ENCODE measurements around the gene PARVB. TPM values are rescaled to one million over a fixed set of nuclear protein-coding genes. Genes with fewer than 3 reads are reported as not detected.

PARVB gene
- total and polyA plus RNA-seq, 8 donors, result 3.8 to 27.3 (median 10.4) TPM

DNA sequence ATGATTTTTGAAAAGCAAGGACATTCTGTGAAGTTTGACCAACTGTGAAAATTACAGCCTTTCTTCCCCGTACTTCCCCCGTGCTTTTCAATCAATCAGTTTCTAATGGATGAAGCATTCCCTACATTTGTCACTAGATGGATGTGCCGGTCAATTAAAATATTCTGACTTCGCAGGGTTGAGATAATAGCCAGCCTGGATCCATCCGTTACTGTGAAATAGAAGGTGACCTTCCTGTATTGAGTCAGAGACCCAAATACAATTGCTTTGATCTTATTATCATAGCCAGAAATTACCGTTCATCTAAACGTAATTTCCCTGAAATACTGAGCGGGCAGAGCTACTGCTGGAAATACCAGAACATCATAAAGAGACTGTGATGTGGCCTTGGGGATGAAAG, 21.1 kb upstream of the PARVB start:
- 81 to 90% methylated on average over 8 of the region's 8 CpGs for WGBS, 2 donors
- H3K36me3 ChIP-seq, result peaks cover 0 to 6% (median 0%) of the 10 kb centered on the region in 3 donors
- no peaks in the 10 kb centered on the region for H3K9me3 ChIP-seq
- no peaks in the 10 kb centered on the region for H3K27me3 ChIP-seq
- intact Hi-C loops (cut with DNase I), result no loop called here
- H3K27ac ChIP-seq, result no peak overlapping the region
- no peak for DNase-seq
- FAIRE-seq, result no peak
- no peak for ATAC-seq
- TF ChIP-seq, protein P1, sequence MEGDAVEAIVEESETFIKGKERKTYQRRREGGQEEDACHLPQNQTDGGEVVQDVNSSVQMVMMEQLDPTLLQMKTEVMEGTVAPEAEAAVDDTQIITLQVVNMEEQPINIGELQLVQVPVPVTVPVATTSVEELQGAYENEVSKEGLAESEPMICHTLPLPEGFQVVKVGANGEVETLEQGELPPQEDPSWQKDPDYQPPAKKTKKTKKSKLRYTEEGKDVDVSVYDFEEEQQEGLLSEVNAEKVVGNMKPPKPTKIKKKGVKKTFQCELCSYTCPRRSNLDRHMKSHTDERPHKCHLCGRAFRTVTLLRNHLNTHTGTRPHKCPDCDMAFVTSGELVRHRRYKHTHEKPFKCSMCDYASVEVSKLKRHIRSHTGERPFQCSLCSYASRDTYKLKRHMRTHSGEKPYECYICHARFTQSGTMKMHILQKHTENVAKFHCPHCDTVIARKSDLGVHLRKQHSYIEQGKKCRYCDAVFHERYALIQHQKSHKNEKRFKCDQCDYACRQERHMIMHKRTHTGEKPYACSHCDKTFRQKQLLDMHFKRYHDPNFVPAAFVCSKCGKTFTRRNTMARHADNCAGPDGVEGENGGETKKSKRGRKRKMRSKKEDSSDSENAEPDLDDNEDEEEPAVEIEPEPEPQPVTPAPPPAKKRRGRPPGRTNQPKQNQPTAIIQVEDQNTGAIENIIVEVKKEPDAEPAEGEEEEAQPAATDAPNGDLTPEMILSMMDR (IDR thresholded peaks at IDR 0.05), result no peak
- no peak overlapping the region for H3K4me3 ChIP-seq
- no peaks in the 10 kb centered on the region for H3K4me1 ChIP-seq

- no peak overlapping the region for H3K4me3 ChIP-seq
- no peak overlapping the region for H3K27ac ChIP-seq
- H3K27me3 ChIP-seq, result no peaks in the 10 kb centered on the region
- no peaks in the 10 kb centered on the region for H3K4me1 ChIP-seq
- no peak for FAIRE-seq
- H3K36me3 ChIP-seq, result peaks cover 0 to 5% (median 0%) of the 10 kb centered on the region in 3 donors
- TF ChIP-seq, protein P1 (IDR thresholded peaks at IDR 0.05), result no peak
- no peak for DNase-seq
- 84 to 93% methylated on average over 7 of the region's 7 CpGs for WGBS, 2 donors
- H3K9me3 ChIP-seq, result no peaks in the 10 kb centered on the region
- intact Hi-C loops (cut with DNase I), result no loop called here
- ATAC-seq, result no peak
These were observed 20.5 kb upstream of the PARVB start for GRCh38 chr22:44003405-44004103.

DNA sequence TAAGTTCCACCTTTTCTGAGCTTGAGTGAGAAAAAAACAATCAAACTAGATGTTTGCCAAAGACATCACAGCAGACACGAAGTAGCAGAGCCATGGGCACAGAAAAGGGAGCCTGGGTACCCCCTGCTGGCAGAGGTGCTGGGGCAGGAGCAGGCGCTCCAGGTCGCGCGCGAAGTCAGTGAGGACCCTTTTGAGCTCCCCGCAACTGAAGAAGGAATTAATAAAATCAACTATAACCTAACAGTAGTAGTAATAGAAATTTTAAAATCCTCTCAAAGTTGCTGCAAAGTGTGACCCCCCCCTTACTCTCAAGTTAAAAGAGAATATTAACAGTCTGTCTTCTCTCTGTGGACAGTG, 20.0 kb upstream of the PARVB start:
- intact Hi-C loops (cut with DNase I), result no loop called here
- Histone ChIP-seq H3K36me3 (no peaks in the 10 kb centered on the region), H3K27me3 (no peaks in the 10 kb centered on the region), H3K27ac (no peak overlapping the region), H3K4me3 (no peak overlapping the region), H3K4me1 (no peaks in the 10 kb centered on the region), H3K9me3 (no peaks in the 10 kb centered on the region)
- ATAC-seq (no peak), DNase-seq (no peak), FAIRE-seq (no peak)
- 91 to 92% methylated on average over 7 of the region's 7 CpGs for WGBS, 2 donors
- TF ChIP-seq, protein P1 (IDR thresholded peaks at IDR 0.05), result no peak

- Histone ChIP-seq H3K27ac (no peak overlapping the region), H3K4me3 (no peak overlapping the region), H3K36me3 (no peaks in the 10 kb centered on the region), H3K9me3 (no peaks in the 10 kb centered on the region), H3K27me3 (no peaks in the 10 kb centered on the region), H3K4me1 (no peaks in the 10 kb centered on the region)
- DNase-seq (no peak), FAIRE-seq (no peak), ATAC-seq (no peak)
- 95 to 96% methylated on average over 4 of the region's 4 CpGs for WGBS, 2 donors
- TF ChIP-seq, protein P1 (IDR thresholded peaks at IDR 0.05), result no peak
- intact Hi-C loops (cut with DNase I), result no loop called here
These were observed 18.6 kb upstream of the PARVB start for GRCh38 chr22:44005524-44005923.

- peak in 2 of 4 donors; percentile 52 to 55 for ATAC-seq
- Histone ChIP-seq H3K27ac (no peak overlapping the region), H3K4me3 (no peak overlapping the region), H3K27me3 (no peaks in the 10 kb centered on the region), H3K36me3 (no peaks in the 10 kb centered on the region), H3K9me3 (no peaks in the 10 kb centered on the region), H3K4me1 (no peaks in the 10 kb centered on the region)
- 88 to 90% methylated on average over 5 of the region's 5 CpGs for WGBS, 2 donors
- TF ChIP-seq, protein P1 (IDR thresholded peaks at IDR 0.05), result no peak
- no peak for FAIRE-seq
- DNase-seq, result no peak
- intact Hi-C loops (cut with DNase I), result no loop called here
These were observed 11.9 kb upstream of the PARVB start for GRCh38 chr22:44012162-44012561.
